SH-SY5Y (cell line): ENCODE measurements around the gene POLH.

Experiments used
- GATA2 ChIP-seq: IDR thresholded peaks from 2 replicates; pipeline ENCODE4 v1.6.1; 2011; ENCODE audit warnings: mild to moderate bottlenecking, low read depth, low read length
- GATA3 ChIP-seq: IDR thresholded peaks from 2 replicates; pipeline ENCODE4 v1.6.1; 2011; ENCODE audit warnings: low read depth, mild to moderate bottlenecking, low read length, moderate library complexity

- TF ChIP-seq GATA2 (peak; percentile 89), GATA3 (no peak)
These were observed 64.2 kb downstream of the POLH start for GRCh38 chr6:43639984-43640800.
